HL-60 (cell line): ENCODE results near the gene CHCHD1.

Source experiments
- DNase-seq, 2 experiments: peaks; one replicate each; pipeline ENCODE4 v3.0.0-alpha.2; 2010 to 2020; ENCODE audit warnings: low read depth in 1 of 2, low spot score in 1 of 2
- H3K27ac ChIP-seq: fragments of 250-450 bp; sonication (Bioruptor Pico); replicated peaks from 2 replicates; pipeline ENCODE4 v1.5.1; 2020; ENCODE audit warnings: mild to moderate bottlenecking, moderate library complexity
- H3K27me3 ChIP-seq: fragments of 250-450 bp; sonication (Bioruptor Pico); 2 replicates; pipeline ENCODE4 v1.5.1; 2021; ENCODE audit warnings: mild to moderate bottlenecking, moderate library complexity; ENCODE audit not compliant: insufficient read depth, poor library complexity, severe bottlenecking
- H3K4me3 ChIP-seq: replicated peaks from 2 replicates; pipeline ENCODE4 v1.5.1; 2011; ENCODE audit warnings: mild to moderate bottlenecking, control low read depth, low read length; ENCODE audit not compliant: insufficient read depth
- CTCF ChIP-seq: IDR thresholded peaks from one replicate; pipeline ENCODE4 v1.5.1; 2011; ENCODE audit warnings: low read length, control low read depth, inconsistent platforms; ENCODE audit not compliant: insufficient read depth
- GABPA ChIP-seq: IDR thresholded peaks from 2 replicates; pipeline ENCODE4 v1.6.1; 2012; ENCODE audit warnings: low read depth
- POLR2AphosphoS5 ChIP-seq: IDR thresholded peaks from 2 replicates; pipeline ENCODE4 v1.6.1; 2012; ENCODE audit warnings: low read depth
- REST ChIP-seq: IDR thresholded peaks from 2 replicates; pipeline ENCODE4 v1.6.1; 2012; ENCODE audit warnings: low read depth; ENCODE audit not compliant: insufficient replicate concordance
- SPI1 ChIP-seq: IDR thresholded peaks from 2 replicates; pipeline ENCODE4 v1.6.1; 2012; ENCODE audit warnings: low read depth, mild to moderate bottlenecking, borderline replicate concordance
- long read RNA-seq: library from polyadenylated mRNA; unstranded; transcript quantifications from one replicate; pipeline ENCODE4 v2.0.0, GENCODE V29; 2020

CHCHD1 gene
- long read RNA-seq, transcript CHCHD1-202 (2 exons, 1,202 nt) = major isoform, 6 of 12 reads
- long read RNA-seq, partial matches to known transcripts = 1 of 12 reads
- long read RNA-seq, other reads (novel, unspliced or antisense) = 1 of 12 reads

- TF ChIP-seq GABPA (no peak; the same call in 1 of the 2 replicates), REST (no peak), CTCF (no peak), POLR2AphosphoS5 (peak; percentile 89), SPI1 (no peak)
- peak; percentile 87 to 94 for DNase-seq
- H3K27ac ChIP-seq = peak within 1 kb of the TSS; percentile 97
- H3K4me3 ChIP-seq = peak within 1 kb of the TSS; percentile 75
- H3K27me3 ChIP-seq = no peaks in the 10 kb centered on the region
These were observed at the start of gene CHCHD1 for GRCh38 chr10:73781879-73782748. CHCHD1 (plus strand) TSS chr10:73782048; CDS start chr10:73782076, 28 bp downstream.

- DNase-seq = no peak
- Histone ChIP-seq H3K27me3 (no peaks in the 10 kb centered on the region), H3K4me3 (no peak overlapping the region), H3K27ac (no peak overlapping the region)
- TF ChIP-seq POLR2AphosphoS5 = no peak
- TF ChIP-seq CTCF = no peak
- TF ChIP-seq GABPA = no peak
- TF ChIP-seq SPI1 = no peak
- TF ChIP-seq REST = no peak
These were observed 49.4 kb upstream of the CHCHD1 start for GRCh38 chr10:73732426-73732825.

- no peak for DNase-seq
- TF ChIP-seq POLR2AphosphoS5 (no peak), REST (no peak), GABPA (no peak), SPI1 (no peak), CTCF (no peak)
- Histone ChIP-seq H3K27ac (no peak overlapping the region), H3K27me3 (no peaks in the 10 kb centered on the region), H3K4me3 (no peak overlapping the region)
These were observed 48.8 kb upstream of the CHCHD1 start for GRCh38 chr10:73732931-73733623.
